IgD-negative memory B cell (primary cell): Measurements from ENCODE around the gene IKBKG. TPM values are rescaled to one million over a fixed set of nuclear protein-coding genes. Genes with fewer than 3 reads are reported as not detected.
"Not testable (repeated sequence)": the region's sequence is repeated elsewhere in the genome, so short reads cannot be mapped to it uniquely, and the experiment has no call there.

Experiments used
- H3K27ac Mint-ChIP-seq, 3 donors: one replicate each; pipeline ENCODE4 v1.8.0; 2020 to 2022; ENCODE audit warnings: mild to moderate bottlenecking in 3 of 3, mixed read lengths in 3 of 3, moderate library complexity in 1 of 3
- H3K27me3 Mint-ChIP-seq: one replicate; pipeline ENCODE4 v1.8.0; 2021; ENCODE audit warnings: mixed read lengths
- H3K36me3 Mint-ChIP-seq: one replicate; pipeline ENCODE4 v1.8.0; 2020; ENCODE audit warnings: mild to moderate bottlenecking, mixed read lengths
- H3K4me1 Mint-ChIP-seq, 3 donors: one replicate each; pipeline ENCODE4 v1.8.0; 2020 to 2022; ENCODE audit warnings: mixed read lengths in 3 of 3, mild to moderate bottlenecking in 1 of 3
- H3K4me3 Mint-ChIP-seq, 4 donors: one replicate each; pipeline ENCODE4 v1.8.0; 2020 to 2022; ENCODE audit warnings: mild to moderate bottlenecking in 4 of 4, mixed read lengths in 4 of 4, moderate library complexity in 3 of 4
- H3K9me3 Mint-ChIP-seq, 3 donors: one replicate each; pipeline ENCODE4 v1.8.0; 2020 to 2021; ENCODE audit warnings: mixed read lengths in 3 of 3, mild to moderate bottlenecking in 1 of 3
- polyA plus RNA-seq: library from polyadenylated mRNA; unstranded; fragments of 300-500 nt; fragmentation: Illumina TruSeq; gene quantifications from one replicate; pipeline ENCODE4 v1.2.3, GENCODE V29; 2021

The IKBKG gene
- polyA plus RNA-seq, 1 donor from 2014 or later, result 37.3 TPM

- no peak overlapping the region for H3K4me3 Mint-ChIP-seq
- H3K4me1 Mint-ChIP-seq, result no peaks in the 10 kb centered on the region
- peaks cover 1% of the 10 kb centered on the region for H3K27me3 Mint-ChIP-seq
- no peak overlapping the region for H3K27ac Mint-ChIP-seq
- peaks cover 2% of the 10 kb centered on the region for H3K36me3 Mint-ChIP-seq
- peaks cover under 1 to 6% (median 2%) of the 10 kb centered on the region in 3 donors for H3K9me3 Mint-ChIP-seq
Observed at GRCh38 chrX:154602226-154602625, 54.8 kb downstream of the IKBKG start.

- Mint-ChIP-seq H3K36me3 (peaks cover 2% of the 10 kb centered on the region), H3K9me3 (peaks cover 0 to 2% (median under 1%) of the 10 kb centered on the region in 3 donors), H3K4me3 (no peak overlapping the region), H3K27ac (no peak overlapping the region), H3K4me1 (no peaks in the 10 kb centered on the region), H3K27me3 (no peaks in the 10 kb centered on the region)
Observed at GRCh38 chrX:154602766-154603437, 55.5 kb downstream of the IKBKG start.

- H3K4me3 Mint-ChIP-seq, result no peak overlapping the region
- peaks cover 2% of the 10 kb centered on the region for H3K36me3 Mint-ChIP-seq
- no peaks in the 10 kb centered on the region for H3K9me3 Mint-ChIP-seq
- no peaks in the 10 kb centered on the region for H3K27me3 Mint-ChIP-seq
- no peaks in the 10 kb centered on the region for H3K4me1 Mint-ChIP-seq
- no peak overlapping the region for H3K27ac Mint-ChIP-seq
Observed at GRCh38 chrX:154603438-154604430, 56.3 kb downstream of the IKBKG start.

- Mint-ChIP-seq H3K27ac (no peak overlapping the region), H3K4me3 (no peak overlapping the region), H3K36me3 (no peaks in the 10 kb centered on the region), H3K27me3 (no peaks in the 10 kb centered on the region), H3K9me3 (no peaks in the 10 kb centered on the region), H3K4me1 (no peaks in the 10 kb centered on the region)
Observed at GRCh38 chrX:154605566-154605965, 58.1 kb downstream of the IKBKG start.

- no peaks in the 10 kb centered on the region for H3K36me3 Mint-ChIP-seq
- H3K4me1 Mint-ChIP-seq, result no peaks in the 10 kb centered on the region
- H3K27me3 Mint-ChIP-seq, result no peaks in the 10 kb centered on the region
- peaks cover 0 to 5% (median 0%) of the 10 kb centered on the region in 3 donors for H3K9me3 Mint-ChIP-seq
- no peak overlapping the region for H3K4me3 Mint-ChIP-seq
- H3K27ac Mint-ChIP-seq, result no peak overlapping the region
Observed at GRCh38 chrX:154607370-154607769, 60.0 kb downstream of the IKBKG start.

GRCh38 chrX:154607976-154608375, 60.6 kb downstream of the IKBKG start:
- not testable (repeated sequence) for H3K27ac Mint-ChIP-seq, H3K4me3 Mint-ChIP-seq, H3K4me1 Mint-ChIP-seq, H3K36me3 Mint-ChIP-seq, H3K9me3 Mint-ChIP-seq, H3K27me3 Mint-ChIP-seq

DNA sequence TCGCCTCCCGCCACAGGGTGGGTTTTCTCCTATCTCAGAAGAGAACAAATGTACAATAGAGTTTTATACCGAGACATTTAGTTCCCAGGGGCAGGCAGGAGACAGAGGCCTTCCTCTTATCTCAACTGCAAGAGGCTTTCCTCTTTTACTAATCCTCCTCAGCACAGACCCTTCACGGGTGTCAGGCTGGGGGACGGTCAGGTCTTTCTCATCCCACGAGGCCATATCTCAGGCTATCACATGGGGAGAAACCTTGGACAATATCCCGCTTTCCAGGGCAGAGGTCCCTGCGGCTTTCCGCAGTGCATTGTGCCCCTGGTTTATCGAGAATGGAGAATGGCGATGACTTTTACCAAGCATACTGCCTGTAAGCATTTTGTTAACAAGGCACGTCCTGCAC, 61.4 kb downstream of the IKBKG start:
- H3K4me1 Mint-ChIP-seq, H3K27me3 Mint-ChIP-seq, H3K9me3 Mint-ChIP-seq, H3K27ac Mint-ChIP-seq, H3K36me3 Mint-ChIP-seq, H3K4me3 Mint-ChIP-seq: not testable (repeated sequence)

DNA sequence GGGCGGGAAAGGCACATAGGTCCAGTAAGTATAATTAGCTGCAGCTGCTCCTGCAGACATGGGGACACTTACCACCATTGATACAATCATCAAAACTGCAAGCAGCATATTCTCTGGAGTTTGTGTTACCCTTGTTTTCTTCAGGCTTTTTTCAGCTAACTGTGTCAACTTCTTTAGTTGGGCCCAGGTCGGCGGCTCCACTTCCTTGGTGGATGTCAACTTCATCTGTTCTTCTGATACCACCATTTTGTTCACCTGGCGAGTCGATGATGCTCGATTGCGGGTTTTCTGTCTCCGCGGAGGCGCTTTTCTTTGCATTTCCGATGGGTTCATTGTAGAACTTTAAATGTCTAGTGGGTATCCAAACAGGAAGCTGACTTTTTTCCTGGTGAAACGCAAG, 63.7 kb downstream of the IKBKG start:
- not testable (repeated sequence) for H3K27me3 Mint-ChIP-seq, H3K9me3 Mint-ChIP-seq, H3K27ac Mint-ChIP-seq, H3K36me3 Mint-ChIP-seq, H3K4me1 Mint-ChIP-seq, H3K4me3 Mint-ChIP-seq

- not testable (repeated sequence) for H3K9me3 Mint-ChIP-seq, H3K27me3 Mint-ChIP-seq, H3K4me3 Mint-ChIP-seq, H3K27ac Mint-ChIP-seq, H3K36me3 Mint-ChIP-seq, H3K4me1 Mint-ChIP-seq
Observed at GRCh38 chrX:154613586-154613985, 66.2 kb downstream of the IKBKG start.

Other genes with a start within 250 kb of the IKBKG start
- gene FLNA, start 173.0 kb upstream of the IKBKG start, polyA plus RNA-seq, result 396 TPM
- gene EMD, start 168.3 kb upstream of the IKBKG start, polyA plus RNA-seq, result 32.4 TPM
- 5,716 TPM for gene RPL10, start 149.2 kb upstream of the IKBKG start, polyA plus RNA-seq
- 29.4 TPM for gene DNASE1L1, start 138.4 kb upstream of the IKBKG start, polyA plus RNA-seq
- 51.3 TPM for gene TAFAZZIN, start 136.1 kb upstream of the IKBKG start, polyA plus RNA-seq
- 93.9 TPM for gene ATP6AP1, start 118.9 kb upstream of the IKBKG start, polyA plus RNA-seq
- gene GDI1, start 110.5 kb upstream of the IKBKG start, polyA plus RNA-seq, result 38.1 TPM
- 31.3 TPM for gene FAM50A, start 103.5 kb upstream of the IKBKG start, polyA plus RNA-seq
- 2.7 TPM for gene PLXNA3, start 89.3 kb upstream of the IKBKG start, polyA plus RNA-seq
- 51.7 TPM for gene LAGE3, start 68.3 kb upstream of the IKBKG start, polyA plus RNA-seq
- gene UBL4A, start 61.0 kb upstream of the IKBKG start, polyA plus RNA-seq, result 41.4 TPM
- 54.9 TPM for gene SLC10A3, start 57.0 kb upstream of the IKBKG start, polyA plus RNA-seq
- gene FAM3A, start 31.4 kb upstream of the IKBKG start, polyA plus RNA-seq, result 23.6 TPM
- 4.8 TPM for gene G6PD, start 774 bp upstream of the IKBKG start, polyA plus RNA-seq
- not detected for gene CTAG1A, start 37.5 kb downstream of the IKBKG start, polyA plus RNA-seq
- gene CTAG1B, start 71.7 kb downstream of the IKBKG start, polyA plus RNA-seq, result not detected
- gene CTAG2, start 106.0 kb downstream of the IKBKG start, polyA plus RNA-seq, result not detected
- gene GAB3, start 203.5 kb downstream of the IKBKG start, polyA plus RNA-seq, result 3.0 TPM
- gene DKC1, start 215.2 kb downstream of the IKBKG start, polyA plus RNA-seq, result 34.4 TPM